ENCODE data around the gene SIRPB2. TPM values are rescaled to one million over a fixed set of nuclear protein-coding genes. Genes with fewer than 3 reads are reported as not detected.

The SIRPB2 gene
- total RNA-seq, 1 experiment from 2014 or later = not detected

DNA sequence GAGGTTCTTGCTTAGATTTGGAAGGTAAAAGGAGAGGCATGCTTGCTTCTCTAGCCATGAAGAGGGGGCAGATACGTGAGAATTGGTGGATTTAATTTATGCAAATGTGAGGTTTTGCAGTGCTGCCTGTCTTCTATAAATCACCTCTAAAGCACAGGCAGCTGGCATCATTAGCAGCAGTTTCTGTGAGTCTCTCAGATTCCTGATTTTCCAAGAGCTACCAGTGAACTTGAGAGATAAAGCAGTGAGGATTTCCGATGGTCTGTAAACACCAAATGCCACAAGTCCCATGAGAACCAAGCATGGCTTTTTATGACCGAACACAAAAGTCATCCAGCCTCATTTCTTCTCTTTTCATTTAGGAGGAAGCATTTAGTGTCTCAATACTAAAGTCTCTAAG lies 3.2 kb upstream of the SIRPB2 start:
- WGBS (ENCODE audit: extremely low coverage, insufficient read length, low lambda C conversion rate) = no CpG with 5 or more reads among the region's 3 CpGs

More for the DNA sequence above, 3.2 kb upstream of the SIRPB2 start:
- no peaks in the 10 kb centered on the region for H3K23me2 ChIP-seq (ENCODE audit: insufficient read length, low read depth, low read length, poor library complexity, severe bottlenecking)
- H2BK120ac ChIP-seq (ENCODE audit: low read depth, low read length, poor library complexity, severe bottlenecking) = no peak overlapping the region
- no peak overlapping the region for H3K4me2 ChIP-seq (ENCODE audit: insufficient read depth, insufficient read length, low read length)
- no peak overlapping the region for H3K4me3 Mint-ChIP-seq
- no peak overlapping the region for H4K8ac ChIP-seq (replicated peaks; ENCODE audit: insufficient read length, low read depth, low read length)
- no peak overlapping the region for H2BK15ac ChIP-seq (ENCODE audit: low read depth, low read length)
- no peak overlapping the region for H3K56ac ChIP-seq (ENCODE audit: insufficient read length, low read depth, low read length)
- no peaks in the 10 kb centered on the region for H3K79me2 ChIP-seq (ENCODE audit: insufficient read depth, low read length)
- no peak for DNase-seq
- H3T11ph ChIP-seq (ENCODE audit: low read length) = no peak overlapping the region
- no peak overlapping the region for H4K5ac ChIP-seq (ENCODE audit: insufficient read length, low read depth, low read length)
- no peak overlapping the region for H3K14ac ChIP-seq (ENCODE audit: insufficient read depth, low read length)
- no peak overlapping the region for H3K18ac ChIP-seq (ENCODE audit: insufficient read length, low read depth, low read length)
- no peaks in the 10 kb centered on the region for H3K79me1 ChIP-seq (ENCODE audit: insufficient read depth, low read depth, low read length, poor library complexity, severe bottlenecking)
- H3K4me1 Mint-ChIP-seq = 0 out of 4 replicates have a peak, but pooled peaks cover 0 to 1% of the 10 kb centered on the region in 2 experiments
- H3K23ac ChIP-seq (ENCODE audit: insufficient read length, low read depth, low read length) = no peak overlapping the region
- H3K9me3 ChIP-seq (ENCODE audit: control insufficient read depth, low read depth, low read length) = no peaks in the 10 kb centered on the region
- H2BK12ac ChIP-seq (ENCODE audit: insufficient read length, low read depth, low read length) = no peak overlapping the region
- H3K27me3 ChIP-seq (ENCODE audit: insufficient read depth, low read length) = no peaks in the 10 kb centered on the region
- H3K36me3 Mint-ChIP-seq (ENCODE audit: insufficient read depth in 1 of 3, low read depth in 3 of 3) = no peaks in the 10 kb centered on the region
- peaks cover 39% of the 10 kb centered on the region for H3K27me3 Mint-ChIP-seq (ENCODE audit: low read depth)
- H2AFZ ChIP-seq (ENCODE audit: low read length) = no peak overlapping the region
- no peak overlapping the region for H3K27ac ChIP-seq (ENCODE audit: insufficient read length, low read depth, low read length)
- no peaks in the 10 kb centered on the region for H3K4me1 ChIP-seq (ENCODE audit: insufficient read depth, low read length)
- H2AK5ac ChIP-seq (ENCODE audit: insufficient read length, low read length) = no peak overlapping the region
- H2BK5ac ChIP-seq (ENCODE audit: insufficient read length, low read length) = no peak overlapping the region
- H3K27ac Mint-ChIP-seq = no peak overlapping the region
- TF ChIP-seq, protein P1, sequence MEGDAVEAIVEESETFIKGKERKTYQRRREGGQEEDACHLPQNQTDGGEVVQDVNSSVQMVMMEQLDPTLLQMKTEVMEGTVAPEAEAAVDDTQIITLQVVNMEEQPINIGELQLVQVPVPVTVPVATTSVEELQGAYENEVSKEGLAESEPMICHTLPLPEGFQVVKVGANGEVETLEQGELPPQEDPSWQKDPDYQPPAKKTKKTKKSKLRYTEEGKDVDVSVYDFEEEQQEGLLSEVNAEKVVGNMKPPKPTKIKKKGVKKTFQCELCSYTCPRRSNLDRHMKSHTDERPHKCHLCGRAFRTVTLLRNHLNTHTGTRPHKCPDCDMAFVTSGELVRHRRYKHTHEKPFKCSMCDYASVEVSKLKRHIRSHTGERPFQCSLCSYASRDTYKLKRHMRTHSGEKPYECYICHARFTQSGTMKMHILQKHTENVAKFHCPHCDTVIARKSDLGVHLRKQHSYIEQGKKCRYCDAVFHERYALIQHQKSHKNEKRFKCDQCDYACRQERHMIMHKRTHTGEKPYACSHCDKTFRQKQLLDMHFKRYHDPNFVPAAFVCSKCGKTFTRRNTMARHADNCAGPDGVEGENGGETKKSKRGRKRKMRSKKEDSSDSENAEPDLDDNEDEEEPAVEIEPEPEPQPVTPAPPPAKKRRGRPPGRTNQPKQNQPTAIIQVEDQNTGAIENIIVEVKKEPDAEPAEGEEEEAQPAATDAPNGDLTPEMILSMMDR (conservative IDR thresholded peaks at IDR 0.05) = no peak
- no peaks in the 10 kb centered on the region for H3K9me3 Mint-ChIP-seq
- H3K9ac ChIP-seq (ENCODE audit: extremely low read depth, insufficient read length, low read length) = no peak overlapping the region
- no peak overlapping the region for H4K91ac ChIP-seq (ENCODE audit: insufficient read length, low read depth, low read length)
- H2BK20ac ChIP-seq (ENCODE audit: low read depth, low read length, poor library complexity, severe bottlenecking) = no peak overlapping the region
- H4K20me1 ChIP-seq (ENCODE audit: control insufficient read depth, insufficient read depth, insufficient read length) = no peaks in the 10 kb centered on the region
- no peak overlapping the region for H3K4ac ChIP-seq (ENCODE audit: low read depth, low read length)
